ENCODE data around the gene SERPINB8. TPM values are rescaled to one million over a fixed set of nuclear protein-coding genes. Genes with fewer than 3 reads are reported as not detected.
A peak's percentile ranks its signal among the peaks of the same experiment; 100 is the strongest.
"Not testable (repeated sequence)": the region's sequence is repeated elsewhere in the genome, so short reads cannot be mapped to it uniquely, and the experiment has no call there.

Gene SERPINB8, protein sequence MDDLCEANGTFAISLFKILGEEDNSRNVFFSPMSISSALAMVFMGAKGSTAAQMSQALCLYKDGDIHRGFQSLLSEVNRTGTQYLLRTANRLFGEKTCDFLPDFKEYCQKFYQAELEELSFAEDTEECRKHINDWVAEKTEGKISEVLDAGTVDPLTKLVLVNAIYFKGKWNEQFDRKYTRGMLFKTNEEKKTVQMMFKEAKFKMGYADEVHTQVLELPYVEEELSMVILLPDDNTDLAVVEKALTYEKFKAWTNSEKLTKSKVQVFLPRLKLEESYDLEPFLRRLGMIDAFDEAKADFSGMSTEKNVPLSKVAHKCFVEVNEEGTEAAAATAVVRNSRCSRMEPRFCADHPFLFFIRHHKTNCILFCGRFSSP
- 1.3 TPM for total RNA-seq
- long read RNA-seq = 0 reads

- peak; percentile 99 for ATAC-seq
- intact Hi-C loops (cut with micrococcal nuclease) = no loop called here
- DNase-seq = peak; percentile 94
Measured at GRCh38 chr18:63969942-63970808, at the start of gene SERPINB8. SERPINB8 (plus strand) TSS chr18:63970081; CDS start chr18:63978309, 8,228 bp downstream.

DNA sequence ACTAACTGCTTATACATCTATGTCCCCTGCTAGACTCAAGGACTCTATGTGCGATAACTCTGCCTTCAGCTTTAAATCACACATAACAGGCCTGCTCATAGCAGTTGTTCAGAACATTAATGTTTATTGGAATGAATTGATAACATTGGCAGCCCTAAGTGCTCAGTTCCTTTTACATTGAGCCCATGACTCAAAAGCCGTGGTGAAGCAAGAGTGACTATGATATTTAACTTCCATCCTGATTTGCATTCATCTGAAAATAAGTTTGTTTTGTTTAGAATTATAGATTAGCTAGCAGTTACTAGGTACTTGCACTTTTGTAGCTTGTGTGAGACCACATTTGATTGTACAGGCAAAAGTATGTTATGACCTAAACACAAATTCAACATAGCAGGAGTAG, 47.8 kb upstream of the SERPINB8 start:
- intact Hi-C loops (cut with micrococcal nuclease) = no loop called here
- DNase-seq = no peak
- no peak for ATAC-seq

- intact Hi-C loops (cut with micrococcal nuclease) = no loop called here
- no peak for ATAC-seq
- DNase-seq = no peak
Measured at GRCh38 chr18:63924551-63924950, 45.3 kb upstream of the SERPINB8 start.

DNA sequence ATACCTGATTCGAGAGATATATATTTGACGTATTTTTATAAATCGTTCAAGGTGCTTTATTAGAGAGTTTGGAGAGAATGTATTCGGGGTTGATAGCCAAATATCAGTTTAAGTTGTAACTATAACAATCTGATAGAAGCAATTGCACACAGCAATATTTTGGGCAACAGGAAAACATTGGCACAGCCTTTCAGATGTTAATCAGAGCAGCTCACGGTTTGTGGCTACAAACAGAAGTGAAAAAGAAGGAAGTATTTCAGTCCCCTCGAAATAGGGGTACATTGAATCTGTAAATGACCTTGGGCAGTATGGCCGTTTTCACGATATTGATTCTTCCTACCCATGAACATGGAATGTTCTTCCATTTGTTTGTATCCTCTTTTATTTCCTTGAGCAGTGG, 41.5 kb upstream of the SERPINB8 start:
- ATAC-seq = no peak
- intact Hi-C loops (cut with micrococcal nuclease) = no loop called here
- DNase-seq = no peak

GRCh38 chr18:63929369-63929768, 40.5 kb upstream of the SERPINB8 start:
- intact Hi-C loops (cut with micrococcal nuclease); ATAC-seq; DNase-seq: not testable (repeated sequence)

DNA sequence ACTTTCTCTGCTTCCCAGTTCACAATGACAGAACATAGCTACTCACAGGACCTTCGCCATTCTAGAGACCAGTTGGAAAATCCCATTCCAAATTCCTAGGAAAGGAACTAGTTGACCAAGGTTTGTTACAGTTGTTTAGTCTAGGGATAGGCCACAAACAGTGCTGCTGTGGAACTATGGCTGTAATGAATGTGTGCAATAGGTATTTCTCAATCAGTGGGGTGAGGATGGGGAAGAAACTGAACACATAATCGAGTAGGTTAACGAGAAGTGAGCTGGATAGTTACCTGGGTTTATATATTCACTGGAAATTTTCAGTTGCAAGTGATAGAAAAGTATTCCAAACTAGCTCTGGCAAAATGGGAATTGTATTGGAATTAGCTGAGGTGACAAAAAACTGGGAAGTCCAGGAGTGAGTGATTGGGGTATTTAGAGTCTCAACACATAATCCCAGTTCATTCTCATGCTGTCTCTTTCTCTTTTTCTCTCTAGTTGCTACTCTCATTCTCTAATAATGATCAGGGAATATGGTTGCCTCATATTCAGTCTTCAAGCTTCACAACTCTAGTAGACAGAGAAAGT, 39.0 kb upstream of the SERPINB8 start:
- DNase-seq (no peak), ATAC-seq (no peak)
- intact Hi-C loops (cut with micrococcal nuclease) = no loop called here

DNA sequence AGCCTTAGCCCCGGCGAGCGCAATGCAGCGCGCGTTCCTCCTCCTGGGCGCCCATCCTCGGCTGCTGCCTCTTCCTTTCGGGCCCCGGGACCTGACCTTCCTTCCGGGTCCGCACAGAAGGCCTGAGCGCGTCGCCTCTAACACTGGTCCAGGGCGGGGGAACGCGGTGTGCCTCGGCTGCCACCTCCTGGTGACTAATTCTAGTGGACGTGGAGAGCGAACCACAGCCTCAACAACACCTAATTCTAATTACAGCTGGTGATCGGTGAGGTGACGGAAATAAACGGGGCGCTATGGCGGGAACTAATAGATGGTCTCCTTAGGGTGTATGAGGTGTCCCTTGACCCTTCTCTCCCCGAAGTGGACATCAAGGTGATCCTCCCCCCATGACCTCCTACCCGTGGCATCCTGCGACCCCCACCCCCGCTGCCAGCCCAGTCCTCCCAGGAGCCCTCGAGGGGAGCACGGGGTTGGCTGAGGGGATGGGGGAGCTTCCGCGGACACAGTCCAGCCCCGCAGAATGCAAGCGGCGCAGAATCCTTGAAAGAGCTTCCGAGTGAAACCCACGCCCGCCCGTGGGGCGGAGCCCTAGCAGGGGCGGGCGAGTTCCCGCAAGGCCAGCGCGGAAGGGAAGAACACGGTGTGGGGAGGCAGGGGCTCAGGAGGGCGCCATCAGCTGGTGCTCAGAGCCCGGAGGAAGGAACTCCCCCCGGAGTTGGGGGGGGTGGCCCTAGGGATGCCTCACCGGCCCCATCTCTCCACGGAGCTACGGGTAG, 33.5 kb upstream of the SERPINB8 start:
- DNase-seq (peak; percentile 89), ATAC-seq (peak; percentile 100)
- intact Hi-C loops (cut with micrococcal nuclease) = loop anchor here (5.0 kb wide), 1 partner anchor 419 kb away; no protein-coding TSS in a partner anchor

DNA sequence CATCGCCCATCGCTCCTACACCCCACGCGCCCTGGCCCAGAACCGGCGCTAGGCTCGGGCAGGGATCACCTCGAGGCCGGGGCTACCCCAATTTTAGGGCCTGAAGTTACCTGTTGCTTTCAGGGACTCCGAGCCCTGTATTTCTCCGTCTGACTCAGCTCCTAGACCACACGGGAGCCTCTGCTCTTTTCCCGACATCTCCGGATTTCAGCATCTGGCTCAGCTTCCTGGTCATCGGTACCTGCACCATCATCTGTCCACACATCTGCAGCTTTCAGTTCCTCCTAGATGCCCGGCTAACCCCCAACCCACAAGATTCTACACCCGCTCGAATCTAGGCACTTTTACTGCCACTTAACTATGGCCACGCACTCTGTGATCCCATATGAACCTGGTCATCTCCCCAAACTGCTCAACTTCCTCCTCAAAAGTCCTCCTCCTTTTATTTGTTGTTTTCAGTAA, 32.9 kb upstream of the SERPINB8 start:
- ATAC-seq (no peak), DNase-seq (no peak)
- intact Hi-C loops (cut with micrococcal nuclease) = loop anchor here (5.0 kb wide), 1 partner anchor 420 kb away; no protein-coding TSS in a partner anchor

DNA sequence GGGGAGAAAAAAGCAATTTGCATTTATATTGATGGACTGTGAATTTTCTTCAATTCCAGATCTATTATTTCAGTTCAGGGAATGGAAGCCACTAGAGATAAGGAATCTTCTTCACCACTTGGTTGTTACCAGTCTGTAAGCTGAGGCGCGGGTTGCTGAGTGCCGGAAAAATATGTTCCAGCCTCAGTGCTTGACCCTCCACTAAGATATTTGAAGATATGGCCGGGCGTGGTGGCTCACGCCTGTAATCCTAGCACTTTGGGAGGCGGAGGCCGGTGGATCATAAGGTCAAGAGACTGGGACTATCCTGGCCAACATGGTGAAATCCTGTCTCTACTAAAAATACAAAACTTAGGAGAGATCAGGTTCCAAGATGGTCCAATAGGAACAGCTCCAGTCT, 29.9 kb upstream of the SERPINB8 start:
- DNase-seq (no peak), ATAC-seq (no peak)
- intact Hi-C loops (cut with micrococcal nuclease) = no loop called here

GRCh38 chr18:63940543-63941050, 29.3 kb upstream of the SERPINB8 start:
- intact Hi-C loops (cut with micrococcal nuclease); ATAC-seq; DNase-seq: not testable (repeated sequence)

DNA sequence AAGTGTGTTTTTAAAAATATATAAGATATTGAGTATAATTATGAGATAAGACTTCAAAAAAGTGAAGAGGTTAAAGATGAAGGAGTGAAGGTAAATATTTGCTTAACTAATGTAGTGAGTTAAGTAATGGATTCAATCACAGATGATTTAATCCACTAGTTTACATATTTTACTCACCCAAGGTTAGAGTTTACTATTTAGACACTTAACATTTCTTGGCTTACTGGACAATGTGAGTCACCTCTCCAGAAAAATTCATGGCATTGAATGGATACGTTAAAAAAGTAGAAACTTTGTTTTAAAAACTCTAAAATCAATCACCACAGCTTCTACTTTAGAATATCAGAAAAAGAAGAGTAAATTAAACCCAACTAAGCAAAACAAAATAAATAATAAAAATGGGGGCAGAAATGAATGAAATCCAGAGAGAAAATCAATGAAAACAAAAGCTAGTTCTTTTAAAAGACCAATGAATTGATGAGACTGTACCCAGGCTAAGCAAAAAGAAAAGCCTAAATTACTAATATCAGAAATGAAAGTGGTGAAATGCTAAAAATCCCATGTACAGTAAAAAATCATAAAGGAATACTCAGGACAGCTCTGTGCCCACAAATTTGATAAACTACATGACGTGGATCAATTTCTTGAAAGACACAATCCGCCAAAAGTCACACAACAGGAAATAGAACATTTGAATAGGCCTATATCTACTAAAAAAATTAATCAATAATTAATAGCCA, 22.7 kb upstream of the SERPINB8 start:
- ATAC-seq = no peak
- intact Hi-C loops (cut with micrococcal nuclease) = no loop called here
- DNase-seq = no peak

- peak; percentile 73 for DNase-seq
- intact Hi-C loops (cut with micrococcal nuclease) = no loop called here
- ATAC-seq = peak; percentile 94
Measured at GRCh38 chr18:63949068-63949737, 20.7 kb upstream of the SERPINB8 start, which contains the start of gene HMSD. HMSD (plus strand) TSS chr18:63949301; CDS start chr18:63953456, 4,155 bp downstream.

DNA sequence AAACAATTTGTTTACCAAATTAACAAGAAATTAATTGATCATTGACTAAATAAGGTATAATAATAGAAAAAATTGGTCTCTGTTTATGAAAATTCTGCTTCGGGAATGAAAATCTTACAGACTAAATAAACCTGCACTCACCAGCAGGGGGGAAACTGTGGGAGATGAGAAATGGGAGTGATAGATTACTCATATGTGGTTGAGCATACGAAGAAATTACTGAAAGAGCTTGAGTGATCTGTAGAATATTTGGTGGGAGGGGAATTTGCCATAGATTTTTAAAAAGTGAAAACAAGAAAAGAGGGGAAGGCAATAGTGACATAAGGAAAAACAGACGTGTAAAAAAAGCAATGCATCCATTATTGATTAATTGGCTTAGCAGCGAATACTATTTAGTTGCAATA, 18.6 kb upstream of the SERPINB8 start:
- DNase-seq (no peak), ATAC-seq (no peak)
- intact Hi-C loops (cut with micrococcal nuclease) = no loop called here

DNA sequence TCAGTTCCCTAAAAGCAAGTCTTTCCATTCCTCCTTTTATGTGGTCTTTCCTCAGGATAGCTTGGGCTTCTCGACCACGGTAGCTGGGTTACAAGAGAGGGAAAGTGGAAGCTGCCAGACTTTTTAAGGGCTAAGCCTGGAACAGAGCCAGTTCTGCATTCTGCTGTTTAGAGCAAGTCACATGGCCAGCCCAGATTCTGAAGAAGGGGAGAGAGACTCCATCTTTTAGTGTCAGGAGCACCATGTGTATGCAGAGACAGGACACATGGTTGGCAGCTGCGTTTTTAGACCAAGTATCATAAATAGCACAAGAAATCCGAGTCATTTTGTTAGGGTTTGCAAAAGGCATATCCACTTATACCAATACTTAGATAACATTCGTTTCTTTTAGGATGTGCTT, 16.1 kb upstream of the SERPINB8 start:
- intact Hi-C loops (cut with micrococcal nuclease) = no loop called here
- DNase-seq = no peak

DNA sequence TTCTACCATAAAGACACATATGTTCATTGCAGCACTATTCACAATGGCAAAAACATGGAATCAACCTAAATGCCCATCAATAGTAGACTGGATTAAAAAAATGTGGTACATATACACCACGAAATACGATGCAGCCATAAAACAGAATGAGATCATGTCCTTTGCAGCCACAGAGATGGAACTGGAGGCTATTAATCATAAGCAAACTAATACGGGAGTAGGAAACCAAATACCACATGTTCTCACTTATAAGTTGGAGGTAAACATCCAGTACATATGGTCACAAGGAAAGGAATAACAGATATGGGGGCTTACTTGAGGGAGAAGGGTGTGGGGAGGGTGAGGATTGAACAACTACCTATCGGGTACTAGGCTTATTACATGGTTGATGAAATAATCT, 13.1 kb upstream of the SERPINB8 start:
- ATAC-seq (no peak), DNase-seq (no peak)
- intact Hi-C loops (cut with micrococcal nuclease) = no loop called here

More for the DNA sequence above, 16.1 kb upstream of the SERPINB8 start:
- no peak for ATAC-seq

GRCh38 chr18:63960891-63961290, 9.0 kb upstream of the SERPINB8 start:
- ATAC-seq (no peak), DNase-seq (no peak)
- intact Hi-C loops (cut with micrococcal nuclease) = no loop called here

- intact Hi-C loops (cut with micrococcal nuclease) = no loop called here
- DNase-seq = no peak
- ATAC-seq = peak; percentile 28
Measured at GRCh38 chr18:63961435-63961980, 8.4 kb upstream of the SERPINB8 start.
